Testis (tissue), 2 donors: ENCODE data around the gene CD276.

ENCODE experiments used
- POLR2A ChIP-seq: fragments of 450-650 bp; IDR thresholded peaks from one replicate; pipeline ENCODE4 v1.6.1; 2017; ENCODE audit warnings: antibody characterized with exemption, mild to moderate bottlenecking, moderate library complexity
- TF ChIP-seq, protein P1 (sequence below), 3 experiments: fragments of 450-650 bp in 2 of 3; fragments of 200-600 bp in 1 of 3; sonication (generic) in 1 of 3; IDR thresholded peaks; one replicate each; pipeline ENCODE4 v1.5.1; 2016 to 2019; ENCODE audit warnings: antibody characterized with exemption in 3 of 3, mild to moderate bottlenecking in 2 of 3, moderate library complexity in 1 of 3

DNA sequence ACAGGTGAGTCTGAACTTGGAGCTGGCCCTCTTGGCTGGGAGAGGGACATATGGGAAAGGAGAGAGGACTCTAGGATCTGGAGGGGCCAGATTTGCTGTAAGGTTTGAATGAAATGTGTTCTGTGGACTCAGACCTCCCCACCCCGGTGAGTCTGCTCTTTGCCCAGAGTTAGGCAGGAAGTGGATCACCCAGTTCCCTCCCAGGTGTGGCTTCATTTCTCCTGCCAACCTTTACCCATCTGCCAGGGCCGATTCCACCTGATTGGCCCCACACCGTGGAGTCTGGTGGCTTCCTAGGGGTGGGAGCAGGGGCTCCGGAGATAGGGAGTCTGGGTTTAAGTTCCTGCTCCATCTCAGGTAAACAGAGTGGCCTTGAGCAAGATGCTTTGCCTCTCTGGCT lies 25.5 kb downstream of the CD276 start:
- TF ChIP-seq, protein P1, sequence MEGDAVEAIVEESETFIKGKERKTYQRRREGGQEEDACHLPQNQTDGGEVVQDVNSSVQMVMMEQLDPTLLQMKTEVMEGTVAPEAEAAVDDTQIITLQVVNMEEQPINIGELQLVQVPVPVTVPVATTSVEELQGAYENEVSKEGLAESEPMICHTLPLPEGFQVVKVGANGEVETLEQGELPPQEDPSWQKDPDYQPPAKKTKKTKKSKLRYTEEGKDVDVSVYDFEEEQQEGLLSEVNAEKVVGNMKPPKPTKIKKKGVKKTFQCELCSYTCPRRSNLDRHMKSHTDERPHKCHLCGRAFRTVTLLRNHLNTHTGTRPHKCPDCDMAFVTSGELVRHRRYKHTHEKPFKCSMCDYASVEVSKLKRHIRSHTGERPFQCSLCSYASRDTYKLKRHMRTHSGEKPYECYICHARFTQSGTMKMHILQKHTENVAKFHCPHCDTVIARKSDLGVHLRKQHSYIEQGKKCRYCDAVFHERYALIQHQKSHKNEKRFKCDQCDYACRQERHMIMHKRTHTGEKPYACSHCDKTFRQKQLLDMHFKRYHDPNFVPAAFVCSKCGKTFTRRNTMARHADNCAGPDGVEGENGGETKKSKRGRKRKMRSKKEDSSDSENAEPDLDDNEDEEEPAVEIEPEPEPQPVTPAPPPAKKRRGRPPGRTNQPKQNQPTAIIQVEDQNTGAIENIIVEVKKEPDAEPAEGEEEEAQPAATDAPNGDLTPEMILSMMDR (IDR thresholded peaks at IDR 0.05) = no peak
- TF ChIP-seq POLR2A = no peak
